HCT116 (cell line): Measurements from ENCODE around the gene LRRC72.

ENCODE experiments used
- CEBPB ChIP-seq: IDR thresholded peaks from 2 replicates; pipeline ENCODE4 v1.6.1; 2012; ENCODE audit warnings: low read depth
- EZH2phosphoT487 ChIP-seq: fragments of 200-600 bp; IDR thresholded peaks from 2 replicates; pipeline ENCODE4 v1.6.1; 2018; ENCODE audit warnings: antibody characterized with exemption, borderline replicate concordance
- FOSL1 ChIP-seq: IDR thresholded peaks from 2 replicates; pipeline ENCODE4 v1.6.1; 2012; ENCODE audit warnings: low read depth
- POLR2A ChIP-seq: IDR thresholded peaks from 2 replicates; pipeline ENCODE4 v1.7.0; 2011; ENCODE audit warnings: borderline replicate concordance; ENCODE audit not compliant: insufficient read depth, insufficient read length; ENCODE audit errors: extremely low read depth
- RAD21 ChIP-seq: IDR thresholded peaks from 2 replicates; pipeline ENCODE4 v1.6.1; 2012; ENCODE audit warnings: low read depth, mild to moderate bottlenecking
- ZFX ChIP-seq: fragments of 450-650 bp; IDR thresholded peaks from 2 replicates; pipeline ENCODE4 v1.6.1; 2017
- ZNF274 ChIP-seq: fragments of 200-500 bp; sonication (Bioruptor generic); IDR thresholded peaks from 2 replicates; pipeline ENCODE4 v1.6.1; 2014; ENCODE audit warnings: mild to moderate bottlenecking, low read depth, low read length, inconsistent platforms
- TF ChIP-seq, protein P1 (sequence below), 3 experiments: fragments of 200-600 bp in 1 of 3; sonication (generic) in 1 of 3; IDR thresholded peaks in 2 of 3; conservative IDR thresholded peaks in 1 of 3; 2 replicates each; pipeline ENCODE4 v1.5.1; 2012 to 2017; ENCODE audit warnings: low read depth in 2 of 3, low read length in 2 of 3, antibody characterized with exemption in 1 of 3, borderline replicate concordance in 1 of 3, control low read depth in 1 of 3, mild to moderate bottlenecking in 1 of 3, mixed read lengths in 1 of 3, mixed run types in 1 of 3, moderate library complexity in 1 of 3; ENCODE audit not compliant: insufficient read depth in 1 of 3
- TF ChIP-seq, protein P2 (sequence below): IDR thresholded peaks from 2 replicates; pipeline ENCODE4 v1.6.1; 2012
- TF ChIP-seq, protein P3 (sequence below): IDR thresholded peaks from 2 replicates; pipeline ENCODE4 v1.6.1; 2012
- TF ChIP-seq, protein P4 (sequence below): IDR thresholded peaks from 2 replicates; pipeline ENCODE4 v1.6.1; 2012; ENCODE audit warnings: low read depth
- TF ChIP-seq, protein P5 (sequence below): IDR thresholded peaks from 2 replicates; pipeline ENCODE4 v1.6.1; 2011; ENCODE audit warnings: mild to moderate bottlenecking, low read length, moderate library complexity; ENCODE audit not compliant: insufficient replicate concordance; ENCODE audit errors: extremely low read depth

DNA sequence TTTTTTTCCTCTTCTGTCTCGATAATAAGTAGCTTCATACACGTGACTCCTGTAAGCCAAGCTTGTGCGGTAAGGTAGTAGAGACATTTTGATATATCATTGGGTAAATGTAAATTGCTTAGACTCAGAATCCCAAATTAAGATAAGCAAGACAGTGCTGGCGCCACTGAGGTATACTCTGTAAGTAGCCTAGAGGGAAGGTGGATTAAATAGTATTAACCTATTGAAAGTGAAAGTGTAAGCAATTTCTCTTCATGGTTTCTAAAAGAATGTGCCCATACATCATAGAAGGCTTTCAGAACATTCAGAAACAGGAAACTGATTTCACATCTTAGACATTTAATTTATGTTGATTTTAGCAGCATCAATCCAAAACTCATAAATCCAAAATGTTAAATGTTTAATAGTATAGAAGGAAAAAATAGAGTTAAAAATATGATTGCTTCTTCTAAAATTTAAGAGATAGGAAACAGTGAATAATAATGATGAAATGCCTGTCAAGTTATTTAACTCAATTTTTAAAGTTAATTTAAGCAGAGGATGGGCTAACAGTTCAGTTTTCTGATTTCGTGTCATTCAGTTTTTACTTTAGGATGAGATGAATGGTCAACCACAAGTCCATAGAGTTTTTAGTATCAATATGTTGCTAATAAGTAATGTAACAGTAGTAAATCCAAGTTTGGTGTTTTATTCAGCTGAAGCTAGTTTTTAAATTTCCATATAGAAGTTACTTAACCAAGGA is 36.8 kb downstream of the LRRC72 start:
- TF ChIP-seq ZNF274 (no peak), EZH2phosphoT487 (no peak), FOSL1 (no peak), ZFX (no peak), POLR2A (no peak), RAD21 (no peak), CEBPB (no peak)
- TF ChIP-seq, protein P1, sequence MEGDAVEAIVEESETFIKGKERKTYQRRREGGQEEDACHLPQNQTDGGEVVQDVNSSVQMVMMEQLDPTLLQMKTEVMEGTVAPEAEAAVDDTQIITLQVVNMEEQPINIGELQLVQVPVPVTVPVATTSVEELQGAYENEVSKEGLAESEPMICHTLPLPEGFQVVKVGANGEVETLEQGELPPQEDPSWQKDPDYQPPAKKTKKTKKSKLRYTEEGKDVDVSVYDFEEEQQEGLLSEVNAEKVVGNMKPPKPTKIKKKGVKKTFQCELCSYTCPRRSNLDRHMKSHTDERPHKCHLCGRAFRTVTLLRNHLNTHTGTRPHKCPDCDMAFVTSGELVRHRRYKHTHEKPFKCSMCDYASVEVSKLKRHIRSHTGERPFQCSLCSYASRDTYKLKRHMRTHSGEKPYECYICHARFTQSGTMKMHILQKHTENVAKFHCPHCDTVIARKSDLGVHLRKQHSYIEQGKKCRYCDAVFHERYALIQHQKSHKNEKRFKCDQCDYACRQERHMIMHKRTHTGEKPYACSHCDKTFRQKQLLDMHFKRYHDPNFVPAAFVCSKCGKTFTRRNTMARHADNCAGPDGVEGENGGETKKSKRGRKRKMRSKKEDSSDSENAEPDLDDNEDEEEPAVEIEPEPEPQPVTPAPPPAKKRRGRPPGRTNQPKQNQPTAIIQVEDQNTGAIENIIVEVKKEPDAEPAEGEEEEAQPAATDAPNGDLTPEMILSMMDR (IDR thresholded peaks at IDR 0.05 in 2 of 3, conservative IDR thresholded peaks at IDR 0.05 in 1 of 3; ENCODE audit: borderline replicate concordance in 1 of 3, insufficient read depth in 1 of 3, low read depth in 2 of 3, low read length in 2 of 3), result no peak
- TF ChIP-seq, protein P2, sequence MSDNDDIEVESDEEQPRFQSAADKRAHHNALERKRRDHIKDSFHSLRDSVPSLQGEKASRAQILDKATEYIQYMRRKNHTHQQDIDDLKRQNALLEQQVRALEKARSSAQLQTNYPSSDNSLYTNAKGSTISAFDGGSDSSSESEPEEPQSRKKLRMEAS, result no peak
- TF ChIP-seq, protein P3, sequence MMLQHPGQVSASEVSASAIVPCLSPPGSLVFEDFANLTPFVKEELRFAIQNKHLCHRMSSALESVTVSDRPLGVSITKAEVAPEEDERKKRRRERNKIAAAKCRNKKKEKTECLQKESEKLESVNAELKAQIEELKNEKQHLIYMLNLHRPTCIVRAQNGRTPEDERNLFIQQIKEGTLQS, result no peak
- TF ChIP-seq, protein P4, sequence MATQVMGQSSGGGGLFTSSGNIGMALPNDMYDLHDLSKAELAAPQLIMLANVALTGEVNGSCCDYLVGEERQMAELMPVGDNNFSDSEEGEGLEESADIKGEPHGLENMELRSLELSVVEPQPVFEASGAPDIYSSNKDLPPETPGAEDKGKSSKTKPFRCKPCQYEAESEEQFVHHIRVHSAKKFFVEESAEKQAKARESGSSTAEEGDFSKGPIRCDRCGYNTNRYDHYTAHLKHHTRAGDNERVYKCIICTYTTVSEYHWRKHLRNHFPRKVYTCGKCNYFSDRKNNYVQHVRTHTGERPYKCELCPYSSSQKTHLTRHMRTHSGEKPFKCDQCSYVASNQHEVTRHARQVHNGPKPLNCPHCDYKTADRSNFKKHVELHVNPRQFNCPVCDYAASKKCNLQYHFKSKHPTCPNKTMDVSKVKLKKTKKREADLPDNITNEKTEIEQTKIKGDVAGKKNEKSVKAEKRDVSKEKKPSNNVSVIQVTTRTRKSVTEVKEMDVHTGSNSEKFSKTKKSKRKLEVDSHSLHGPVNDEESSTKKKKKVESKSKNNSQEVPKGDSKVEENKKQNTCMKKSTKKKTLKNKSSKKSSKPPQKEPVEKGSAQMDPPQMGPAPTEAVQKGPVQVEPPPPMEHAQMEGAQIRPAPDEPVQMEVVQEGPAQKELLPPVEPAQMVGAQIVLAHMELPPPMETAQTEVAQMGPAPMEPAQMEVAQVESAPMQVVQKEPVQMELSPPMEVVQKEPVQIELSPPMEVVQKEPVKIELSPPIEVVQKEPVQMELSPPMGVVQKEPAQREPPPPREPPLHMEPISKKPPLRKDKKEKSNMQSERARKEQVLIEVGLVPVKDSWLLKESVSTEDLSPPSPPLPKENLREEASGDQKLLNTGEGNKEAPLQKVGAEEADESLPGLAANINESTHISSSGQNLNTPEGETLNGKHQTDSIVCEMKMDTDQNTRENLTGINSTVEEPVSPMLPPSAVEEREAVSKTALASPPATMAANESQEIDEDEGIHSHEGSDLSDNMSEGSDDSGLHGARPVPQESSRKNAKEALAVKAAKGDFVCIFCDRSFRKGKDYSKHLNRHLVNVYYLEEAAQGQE, result no peak
- TF ChIP-seq, protein P5, sequence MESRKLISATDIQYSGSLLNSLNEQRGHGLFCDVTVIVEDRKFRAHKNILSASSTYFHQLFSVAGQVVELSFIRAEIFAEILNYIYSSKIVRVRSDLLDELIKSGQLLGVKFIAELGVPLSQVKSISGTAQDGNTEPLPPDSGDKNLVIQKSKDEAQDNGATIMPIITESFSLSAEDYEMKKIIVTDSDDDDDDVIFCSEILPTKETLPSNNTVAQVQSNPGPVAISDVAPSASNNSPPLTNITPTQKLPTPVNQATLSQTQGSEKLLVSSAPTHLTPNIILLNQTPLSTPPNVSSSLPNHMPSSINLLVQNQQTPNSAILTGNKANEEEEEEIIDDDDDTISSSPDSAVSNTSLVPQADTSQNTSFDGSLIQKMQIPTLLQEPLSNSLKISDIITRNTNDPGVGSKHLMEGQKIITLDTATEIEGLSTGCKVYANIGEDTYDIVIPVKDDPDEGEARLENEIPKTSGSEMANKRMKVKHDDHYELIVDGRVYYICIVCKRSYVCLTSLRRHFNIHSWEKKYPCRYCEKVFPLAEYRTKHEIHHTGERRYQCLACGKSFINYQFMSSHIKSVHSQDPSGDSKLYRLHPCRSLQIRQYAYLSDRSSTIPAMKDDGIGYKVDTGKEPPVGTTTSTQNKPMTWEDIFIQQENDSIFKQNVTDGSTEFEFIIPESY, result no peak
